ENCODE measurements around the gene PRDM11. TPM values are rescaled to one million over a fixed set of nuclear protein-coding genes. Genes with fewer than 3 reads are reported as not detected.

Gene PRDM11
- total and polyA plus RNA-seq, 4 donors = 0.64 to 6.9 (median 2.8) TPM

GRCh38 chr11:45232341-45233080 lies 86.1 kb downstream of the PRDM11 start:
- Histone ChIP-seq H3K27me3 (ENCODE audit: control insufficient read depth in 4 of 4, insufficient read depth in 4 of 4, low read length in 3 of 4) (no peaks in the 10 kb centered on the region), H3K4me3 (ENCODE audit: low read depth in 1 of 3, low read length in 3 of 3) (no peak overlapping the region), H3K4me1 (ENCODE audit: control insufficient read depth in 4 of 4, insufficient read depth in 4 of 4, low read length in 3 of 4) (no peaks in the 10 kb centered on the region), H3K36me3 (ENCODE audit: control insufficient read depth in 4 of 4, insufficient read depth in 3 of 4, low read depth in 1 of 4, low read length in 3 of 4) (peaks cover 0 to 5% (median 2%) of the 10 kb centered on the region in 4 donors), H3K27ac (ENCODE audit: low read depth in 1 of 2, low read length in 2 of 2) (no peak overlapping the region), H3K9ac (ENCODE audit: low read depth in 1 of 2, low read length in 2 of 2) (no peak overlapping the region), H3K9me3 (ENCODE audit: control insufficient read depth in 4 of 4, low read length in 3 of 4) (no peaks in the 10 kb centered on the region)
- TF ChIP-seq HNF4A (conservative IDR thresholded peaks at IDR 0.05) (no peak), TAF1 (conservative IDR thresholded peaks at IDR 0.05) (no peak), HNF4G (IDR thresholded peaks at IDR 0.05) (no peak), NR2F2 (IDR thresholded peaks at IDR 0.05) (no peak), ZBTB33 (IDR thresholded peaks at IDR 0.05) (no peak), SP1 (IDR thresholded peaks at IDR 0.05) (no peak), FOXA2 (IDR thresholded peaks at IDR 0.05) (no peak), JUND (IDR thresholded peaks at IDR 0.05) (no peak), RXRA (IDR thresholded peaks at IDR 0.05) (no peak), RAD21 (IDR thresholded peaks at IDR 0.05) (no peak), EGR1 (IDR thresholded peaks at IDR 0.05; ENCODE audit: low read depth in 2 of 2) (no peak), FOXA1 (IDR thresholded peaks at IDR 0.05) (no peak), YY1 (IDR thresholded peaks at IDR 0.05) (no peak), MAX (IDR thresholded peaks at IDR 0.05) (no peak), GABPA (IDR thresholded peaks at IDR 0.05 in 1 of 2, conservative IDR thresholded peaks at IDR 0.05 in 1 of 2) (no peak), ATF3 (IDR thresholded peaks at IDR 0.05) (no peak)
- TF ChIP-seq, protein P1, sequence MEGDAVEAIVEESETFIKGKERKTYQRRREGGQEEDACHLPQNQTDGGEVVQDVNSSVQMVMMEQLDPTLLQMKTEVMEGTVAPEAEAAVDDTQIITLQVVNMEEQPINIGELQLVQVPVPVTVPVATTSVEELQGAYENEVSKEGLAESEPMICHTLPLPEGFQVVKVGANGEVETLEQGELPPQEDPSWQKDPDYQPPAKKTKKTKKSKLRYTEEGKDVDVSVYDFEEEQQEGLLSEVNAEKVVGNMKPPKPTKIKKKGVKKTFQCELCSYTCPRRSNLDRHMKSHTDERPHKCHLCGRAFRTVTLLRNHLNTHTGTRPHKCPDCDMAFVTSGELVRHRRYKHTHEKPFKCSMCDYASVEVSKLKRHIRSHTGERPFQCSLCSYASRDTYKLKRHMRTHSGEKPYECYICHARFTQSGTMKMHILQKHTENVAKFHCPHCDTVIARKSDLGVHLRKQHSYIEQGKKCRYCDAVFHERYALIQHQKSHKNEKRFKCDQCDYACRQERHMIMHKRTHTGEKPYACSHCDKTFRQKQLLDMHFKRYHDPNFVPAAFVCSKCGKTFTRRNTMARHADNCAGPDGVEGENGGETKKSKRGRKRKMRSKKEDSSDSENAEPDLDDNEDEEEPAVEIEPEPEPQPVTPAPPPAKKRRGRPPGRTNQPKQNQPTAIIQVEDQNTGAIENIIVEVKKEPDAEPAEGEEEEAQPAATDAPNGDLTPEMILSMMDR (IDR thresholded peaks at IDR 0.05; ENCODE audit: low read depth, low read length, missing input control) = no peak
- TF ChIP-seq, protein P2, sequence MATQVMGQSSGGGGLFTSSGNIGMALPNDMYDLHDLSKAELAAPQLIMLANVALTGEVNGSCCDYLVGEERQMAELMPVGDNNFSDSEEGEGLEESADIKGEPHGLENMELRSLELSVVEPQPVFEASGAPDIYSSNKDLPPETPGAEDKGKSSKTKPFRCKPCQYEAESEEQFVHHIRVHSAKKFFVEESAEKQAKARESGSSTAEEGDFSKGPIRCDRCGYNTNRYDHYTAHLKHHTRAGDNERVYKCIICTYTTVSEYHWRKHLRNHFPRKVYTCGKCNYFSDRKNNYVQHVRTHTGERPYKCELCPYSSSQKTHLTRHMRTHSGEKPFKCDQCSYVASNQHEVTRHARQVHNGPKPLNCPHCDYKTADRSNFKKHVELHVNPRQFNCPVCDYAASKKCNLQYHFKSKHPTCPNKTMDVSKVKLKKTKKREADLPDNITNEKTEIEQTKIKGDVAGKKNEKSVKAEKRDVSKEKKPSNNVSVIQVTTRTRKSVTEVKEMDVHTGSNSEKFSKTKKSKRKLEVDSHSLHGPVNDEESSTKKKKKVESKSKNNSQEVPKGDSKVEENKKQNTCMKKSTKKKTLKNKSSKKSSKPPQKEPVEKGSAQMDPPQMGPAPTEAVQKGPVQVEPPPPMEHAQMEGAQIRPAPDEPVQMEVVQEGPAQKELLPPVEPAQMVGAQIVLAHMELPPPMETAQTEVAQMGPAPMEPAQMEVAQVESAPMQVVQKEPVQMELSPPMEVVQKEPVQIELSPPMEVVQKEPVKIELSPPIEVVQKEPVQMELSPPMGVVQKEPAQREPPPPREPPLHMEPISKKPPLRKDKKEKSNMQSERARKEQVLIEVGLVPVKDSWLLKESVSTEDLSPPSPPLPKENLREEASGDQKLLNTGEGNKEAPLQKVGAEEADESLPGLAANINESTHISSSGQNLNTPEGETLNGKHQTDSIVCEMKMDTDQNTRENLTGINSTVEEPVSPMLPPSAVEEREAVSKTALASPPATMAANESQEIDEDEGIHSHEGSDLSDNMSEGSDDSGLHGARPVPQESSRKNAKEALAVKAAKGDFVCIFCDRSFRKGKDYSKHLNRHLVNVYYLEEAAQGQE (IDR thresholded peaks at IDR 0.05) = no peak
- no peak for DNase-seq (ENCODE audit: low spot score)
- 90% methylated on average over 5 of the region's 5 CpGs for WGBS

Measured in liver (tissue), 9 donors.